Duodenal mucosa (tissue), 2 donors: ENCODE results near the gene MBP.

Experiments
- H3K27ac ChIP-seq: one replicate; pipeline ENCODE4 v1.7.0; 2013; ENCODE audit warnings: low read depth, low read length
- H3K27me3 ChIP-seq, 2 donors: one replicate each; pipeline ENCODE4 v1.7.0; 2013; ENCODE audit warnings: low read length in 2 of 2, control low read depth in 1 of 2; ENCODE audit not compliant: insufficient read depth in 2 of 2, control insufficient read depth in 1 of 2
- H3K36me3 ChIP-seq, 2 donors: one replicate each; pipeline ENCODE4 v1.7.0; 2013; ENCODE audit warnings: low read length in 2 of 2, control low read depth in 1 of 2; ENCODE audit not compliant: insufficient read depth in 2 of 2, control insufficient read depth in 1 of 2
- H3K4me1 ChIP-seq, 2 donors: one replicate each; pipeline ENCODE4 v1.7.0; 2013; ENCODE audit warnings: low read length in 2 of 2, control low read depth in 1 of 2; ENCODE audit not compliant: insufficient read depth in 2 of 2, control insufficient read depth in 1 of 2
- H3K4me3 ChIP-seq, 2 donors: one replicate each; pipeline ENCODE4 v1.7.0; 2013; ENCODE audit warnings: low read length in 2 of 2, low read depth in 1 of 2
- H3K9ac ChIP-seq, 2 donors: one replicate each; pipeline ENCODE4 v1.7.0; 2013; ENCODE audit warnings: low read length in 2 of 2, low read depth in 1 of 2
- H3K9me3 ChIP-seq, 2 donors: one replicate each; pipeline ENCODE4 v1.7.0; 2013; ENCODE audit warnings: low read length in 2 of 2, control low read depth in 1 of 2; ENCODE audit not compliant: control insufficient read depth in 1 of 2

The MBP gene

GRCh38 chr18:77059294-77059916 is 73.2 kb downstream of the MBP start:
- Histone ChIP-seq H3K27me3 (no peaks in the 10 kb centered on the region), H3K4me3 (no peak overlapping the region), H3K4me1 (peaks cover 50 to 62% of the 10 kb centered on the region in 2 donors), H3K9me3 (no peaks in the 10 kb centered on the region), H3K9ac (no peak overlapping the region), H3K27ac (no peak overlapping the region), H3K36me3 (peaks cover 0 to 9% of the 10 kb centered on the region in 2 donors)

GRCh38 chr18:77058290-77058835 is 74.2 kb downstream of the MBP start:
- no peaks in the 10 kb centered on the region for H3K27me3 ChIP-seq
- H3K4me1 ChIP-seq: peaks cover 60 to 70% of the 10 kb centered on the region in 2 donors
- peak overlapping the region; percentile 36 for H3K27ac ChIP-seq
- peak overlapping the region in 1 of 2 donors; percentile 19 for H3K9ac ChIP-seq
- H3K9me3 ChIP-seq: no peaks in the 10 kb centered on the region
- no peak overlapping the region for H3K4me3 ChIP-seq
- peaks cover 0 to 11% of the 10 kb centered on the region in 2 donors for H3K36me3 ChIP-seq

GRCh38 chr18:77057006-77057395 is 75.6 kb downstream of the MBP start:
- peaks cover 0 to 5% of the 10 kb centered on the region in 2 donors for H3K36me3 ChIP-seq
- H3K9me3 ChIP-seq: no peaks in the 10 kb centered on the region
- H3K9ac ChIP-seq: peak overlapping the region; percentile 33 to 39
- peak overlapping the region; percentile 4 to 38 for H3K4me3 ChIP-seq
- H3K27ac ChIP-seq: peak overlapping the region; percentile 24
- H3K4me1 ChIP-seq: peaks cover 51 to 69% of the 10 kb centered on the region in 2 donors
- H3K27me3 ChIP-seq: no peaks in the 10 kb centered on the region

- peaks cover 0 to 11% of the 10 kb centered on the region in 2 donors for H3K36me3 ChIP-seq
- no peaks in the 10 kb centered on the region for H3K9me3 ChIP-seq
- H3K27me3 ChIP-seq: no peaks in the 10 kb centered on the region
- peak overlapping the region; percentile 4 to 38 for H3K4me3 ChIP-seq
- H3K4me1 ChIP-seq: peaks cover 47 to 65% of the 10 kb centered on the region in 2 donors
- H3K9ac ChIP-seq: peak overlapping the region; percentile 33 to 39
- peak overlapping the region; percentile 24 for H3K27ac ChIP-seq
Observed at GRCh38 chr18:77056344-77057005, 76.1 kb downstream of the MBP start.

- Histone ChIP-seq H3K4me3 (peak overlapping the region; percentile 40 to 53), H3K9ac (peak overlapping the region; percentile 21 to 39)
Observed at GRCh38 chr18:77055429-77056300, 76.9 kb downstream of the MBP start.

GRCh38 chr18:77054606-77055428 is 77.8 kb downstream of the MBP start:
- Histone ChIP-seq H3K36me3 (peaks cover 0 to 11% of the 10 kb centered on the region in 2 donors), H3K9ac (peak overlapping the region; percentile 7 to 45), H3K27ac (peak overlapping the region; percentile 91), H3K4me1 (peaks cover 42 to 56% of the 10 kb centered on the region in 2 donors), H3K4me3 (peak overlapping the region; percentile 40 to 53), H3K9me3 (no peaks in the 10 kb centered on the region), H3K27me3 (no peaks in the 10 kb centered on the region)

More at GRCh38 chr18:77055429-77056300, 76.9 kb downstream of the MBP start:
- H3K4me1 ChIP-seq: peaks cover 44 to 59% of the 10 kb centered on the region in 2 donors
- H3K27ac ChIP-seq: peak overlapping the region; percentile 40
- H3K36me3 ChIP-seq: peaks cover 0 to 11% of the 10 kb centered on the region in 2 donors
- no peaks in the 10 kb centered on the region for H3K27me3 ChIP-seq
- no peaks in the 10 kb centered on the region for H3K9me3 ChIP-seq

- H3K27me3 ChIP-seq: no peaks in the 10 kb centered on the region
- H3K36me3 ChIP-seq: peaks cover 0 to 11% of the 10 kb centered on the region in 2 donors
- peak overlapping the region; percentile 91 for H3K27ac ChIP-seq
- no peaks in the 10 kb centered on the region for H3K9me3 ChIP-seq
- peaks cover 42 to 53% of the 10 kb centered on the region in 2 donors for H3K4me1 ChIP-seq
- peak overlapping the region; percentile 7 to 45 for H3K9ac ChIP-seq
- H3K4me3 ChIP-seq: peak overlapping the region; percentile 40 to 53
Observed at GRCh38 chr18:77054288-77054605, 78.3 kb downstream of the MBP start.

- Histone ChIP-seq H3K9ac (peak overlapping the region; percentile 7 to 45), H3K4me1 (peaks cover 42 to 53% of the 10 kb centered on the region in 2 donors)
Observed at GRCh38 chr18:77053616-77054287, 78.8 kb downstream of the MBP start.

GRCh38 chr18:77052983-77053309 is 79.6 kb downstream of the MBP start:
- H3K9me3 ChIP-seq: no peaks in the 10 kb centered on the region
- H3K36me3 ChIP-seq: peaks cover 0 to 11% of the 10 kb centered on the region in 2 donors
- H3K4me1 ChIP-seq: peaks cover 42 to 53% of the 10 kb centered on the region in 2 donors
- no peak overlapping the region for H3K4me3 ChIP-seq
- H3K27ac ChIP-seq: peak overlapping the region; percentile 6
- no peaks in the 10 kb centered on the region for H3K27me3 ChIP-seq
- no peak overlapping the region for H3K9ac ChIP-seq

More at GRCh38 chr18:77053616-77054287, 78.8 kb downstream of the MBP start:
- peaks cover 0 to 11% of the 10 kb centered on the region in 2 donors for H3K36me3 ChIP-seq
- no peaks in the 10 kb centered on the region for H3K27me3 ChIP-seq
- H3K9me3 ChIP-seq: no peaks in the 10 kb centered on the region
- peak overlapping the region; percentile 91 for H3K27ac ChIP-seq
- peak overlapping the region in 1 of 2 donors; percentile 53 for H3K4me3 ChIP-seq
